ENCODE data around the gene MXRA8. TPM values are rescaled to one million over a fixed set of nuclear protein-coding genes. Genes with fewer than 3 reads are reported as not detected.
A peak's percentile ranks its signal among the peaks of the same experiment; 100 is the strongest.
"Not testable (repeated sequence)": the region's sequence is repeated elsewhere in the genome, so short reads cannot be mapped to it uniquely, and the experiment has no call there.

Gene MXRA8
- total RNA-seq: 43.2 and 137 TPM in 2 replicates

- peak within 1 kb of the TSS; percentile 35 for H3K4me3 ChIP-seq (ENCODE audit: low read depth, low read length)
- TF ChIP-seq, protein P1, sequence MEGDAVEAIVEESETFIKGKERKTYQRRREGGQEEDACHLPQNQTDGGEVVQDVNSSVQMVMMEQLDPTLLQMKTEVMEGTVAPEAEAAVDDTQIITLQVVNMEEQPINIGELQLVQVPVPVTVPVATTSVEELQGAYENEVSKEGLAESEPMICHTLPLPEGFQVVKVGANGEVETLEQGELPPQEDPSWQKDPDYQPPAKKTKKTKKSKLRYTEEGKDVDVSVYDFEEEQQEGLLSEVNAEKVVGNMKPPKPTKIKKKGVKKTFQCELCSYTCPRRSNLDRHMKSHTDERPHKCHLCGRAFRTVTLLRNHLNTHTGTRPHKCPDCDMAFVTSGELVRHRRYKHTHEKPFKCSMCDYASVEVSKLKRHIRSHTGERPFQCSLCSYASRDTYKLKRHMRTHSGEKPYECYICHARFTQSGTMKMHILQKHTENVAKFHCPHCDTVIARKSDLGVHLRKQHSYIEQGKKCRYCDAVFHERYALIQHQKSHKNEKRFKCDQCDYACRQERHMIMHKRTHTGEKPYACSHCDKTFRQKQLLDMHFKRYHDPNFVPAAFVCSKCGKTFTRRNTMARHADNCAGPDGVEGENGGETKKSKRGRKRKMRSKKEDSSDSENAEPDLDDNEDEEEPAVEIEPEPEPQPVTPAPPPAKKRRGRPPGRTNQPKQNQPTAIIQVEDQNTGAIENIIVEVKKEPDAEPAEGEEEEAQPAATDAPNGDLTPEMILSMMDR (conservative IDR thresholded peaks at IDR 0.05; ENCODE audit: low read depth, low read length): no peak
- DNase-seq (ENCODE audit: low read depth): no peak
These were observed at the start of gene MXRA8 for GRCh38 chr1:1358433-1359271. TSS of gene MXRA8 (minus strand) at chr1:1358555. CDS start at chr1:1358504, 51 bp downstream.

- TF ChIP-seq, protein P1 (conservative IDR thresholded peaks at IDR 0.05; ENCODE audit: low read depth, low read length): no peak
- H3K4me3 ChIP-seq (ENCODE audit: low read depth, low read length): peak overlapping the region; percentile 98
- DNase-seq (ENCODE audit: low read depth): no peak
These were observed 49.4 kb upstream of the MXRA8 start for GRCh38 chr1:1407636-1408318.

DNA sequence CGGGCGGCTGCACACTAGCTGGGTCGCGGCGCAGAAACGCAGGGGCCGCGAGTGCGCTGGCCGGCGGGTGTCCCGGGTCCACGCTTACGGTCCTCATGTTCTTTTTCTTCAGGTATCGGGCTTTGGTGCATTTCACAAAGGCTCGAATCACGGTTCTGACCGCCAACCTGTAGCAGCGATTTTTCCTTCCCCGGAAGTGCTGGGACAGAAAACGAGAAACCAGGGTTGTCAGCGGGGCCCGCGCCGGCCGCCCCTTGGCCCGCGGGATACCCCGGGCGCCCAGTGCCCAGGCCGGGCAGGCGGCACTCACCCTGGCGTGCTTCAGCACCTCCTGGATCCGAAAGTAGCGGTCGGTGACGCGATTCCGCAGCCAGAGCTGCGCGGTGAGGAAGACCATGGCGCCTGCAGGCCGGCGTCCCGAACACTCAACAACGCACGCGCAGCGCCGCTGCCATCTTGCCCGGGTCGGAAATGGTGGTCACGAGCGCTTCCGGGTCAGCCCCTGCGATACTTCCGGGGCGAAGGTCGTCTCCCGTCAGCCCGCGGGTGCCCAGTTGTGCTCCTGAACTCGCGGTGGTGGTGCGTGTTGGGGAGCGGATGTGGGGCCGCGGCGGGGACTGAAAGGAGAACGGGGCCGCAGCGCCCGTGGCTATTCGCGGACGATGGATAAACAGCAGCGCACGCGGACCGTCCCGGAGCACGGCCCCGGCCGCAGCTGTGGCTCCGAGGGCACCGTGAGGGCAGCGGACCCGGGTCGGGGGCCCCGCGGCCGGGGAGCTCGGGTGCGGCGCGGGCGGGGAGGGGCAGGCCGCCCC, 48.7 kb upstream of the MXRA8 start, which contains the start of gene MRPL20:
MRPL20 (minus strand) TSS at position 473 of the 815 bp plus-strand sequence; CDS start at position 397, 76 bp downstream.
- no peak for DNase-seq (ENCODE audit: low read depth)
- TF ChIP-seq, protein P1 (conservative IDR thresholded peaks at IDR 0.05; ENCODE audit: low read depth, low read length): no peak
- peak within 1 kb of the TSS; percentile 98 for H3K4me3 ChIP-seq (ENCODE audit: low read depth, low read length)

DNA sequence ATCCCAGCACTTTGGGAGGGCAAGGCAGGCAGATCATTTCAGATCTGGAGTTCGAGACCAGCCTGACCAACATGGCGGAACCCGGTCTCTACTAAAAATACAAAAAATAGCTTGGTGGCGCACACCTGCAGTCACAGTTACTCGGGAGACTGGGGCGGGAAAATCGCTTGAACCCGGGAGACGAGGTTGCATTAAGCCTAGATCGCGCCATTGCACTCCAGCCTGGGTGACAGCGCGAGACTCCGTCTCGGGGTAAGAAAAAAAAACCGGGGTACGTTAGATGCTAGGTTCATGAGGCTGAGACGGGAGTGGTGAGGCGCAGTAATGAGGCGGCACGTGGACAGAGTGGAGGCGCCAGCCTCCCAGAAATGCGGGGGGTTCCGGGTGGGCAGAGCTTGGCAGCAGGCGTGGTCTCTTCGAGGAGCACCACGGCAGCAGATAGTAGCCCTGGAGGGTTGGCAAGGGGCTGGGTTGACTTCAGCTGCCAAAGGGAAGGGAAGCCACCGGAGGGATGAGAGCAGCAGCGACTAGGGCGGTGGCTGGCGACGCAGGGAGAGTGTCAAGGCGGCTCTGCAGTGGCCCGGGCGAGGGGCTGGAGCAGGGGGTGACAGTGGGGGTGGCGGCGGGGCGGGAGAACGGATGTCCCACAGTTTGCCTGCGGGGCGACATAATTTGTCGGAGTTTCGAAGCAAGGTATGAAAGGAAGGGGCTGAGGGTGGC, 47.9 kb upstream of the MXRA8 start:
- TF ChIP-seq, protein P1 (conservative IDR thresholded peaks at IDR 0.05; ENCODE audit: low read depth, low read length): no peak
- DNase-seq (ENCODE audit: low read depth): no peak
- H3K4me3 ChIP-seq (ENCODE audit: low read depth, low read length): peak overlapping the region; percentile 98

GRCh38 chr1:1403653-1404052, 45.3 kb upstream of the MXRA8 start:
- DNase-seq (ENCODE audit: low read depth): no peak
- TF ChIP-seq, protein P1 (conservative IDR thresholded peaks at IDR 0.05; ENCODE audit: low read depth, low read length): no peak
- H3K4me3 ChIP-seq (ENCODE audit: low read depth, low read length): no peak overlapping the region

DNA sequence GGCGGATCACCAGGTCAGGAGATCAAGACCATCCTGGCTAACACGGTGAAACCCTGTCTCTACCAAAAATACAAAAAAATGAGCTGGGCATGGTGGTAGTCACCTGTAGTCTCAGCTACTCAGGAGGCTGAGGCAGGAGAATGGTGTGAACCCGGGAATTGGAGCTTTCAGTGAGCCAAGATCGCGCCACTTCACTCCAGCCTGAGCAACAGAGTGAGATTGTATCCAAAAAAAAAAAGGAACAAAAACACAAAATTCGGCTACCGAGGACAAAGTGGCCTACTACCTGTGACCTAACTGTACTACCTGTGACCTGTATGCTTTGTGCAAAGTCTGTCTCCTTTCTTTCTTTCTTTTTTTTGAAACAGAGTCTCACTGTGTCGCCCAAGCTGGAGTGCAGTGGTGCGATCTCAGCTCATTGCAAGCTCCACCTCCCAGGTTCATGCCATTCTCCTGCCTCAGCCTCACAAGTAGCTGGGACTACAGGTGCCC, 44.6 kb upstream of the MXRA8 start:
- DNase-seq (ENCODE audit: low read depth); H3K4me3 ChIP-seq (ENCODE audit: low read depth, low read length): not testable (repeated sequence)
